D341Med (cell line): Measurements from ENCODE around the gene MYD88.
A peak's percentile ranks its signal among the peaks of the same experiment; 100 is the strongest.
"Not testable (repeated sequence)": the region's sequence is repeated elsewhere in the genome, so short reads cannot be mapped to it uniquely, and the experiment has no call there.

ENCODE experiments used
- DNase-seq: peaks from one replicate; pipeline ENCODE4 v3.0.0; 2012; ENCODE audit warnings: low spot score

Gene MYD88

GRCh38 chr3:38126121-38126892 lies 12.2 kb upstream of the MYD88 start:
- DNase-seq = peak; percentile 7

- DNase-seq = no peak
Measured at GRCh38 chr3:38127611-38128302, 10.7 kb upstream of the MYD88 start.

GRCh38 chr3:38128303-38128655 lies 10.2 kb upstream of the MYD88 start:
- DNase-seq = no peak

- peak; percentile 3 for DNase-seq
Measured at GRCh38 chr3:38129058-38129457, 9.4 kb upstream of the MYD88 start.

GRCh38 chr3:38130631-38131065 lies 7.8 kb upstream of the MYD88 start:
- DNase-seq = no peak

GRCh38 chr3:38131621-38132369 lies 6.7 kb upstream of the MYD88 start:
- no peak for DNase-seq

- DNase-seq = no peak
Measured at GRCh38 chr3:38133209-38133556, 5.3 kb upstream of the MYD88 start.

GRCh38 chr3:38133557-38134405 lies 4.7 kb upstream of the MYD88 start:
- no peak for DNase-seq

GRCh38 chr3:38134517-38135143 lies 3.8 kb upstream of the MYD88 start:
- DNase-seq = not testable (repeated sequence)

- DNase-seq = not testable (repeated sequence)
Measured at GRCh38 chr3:38135621-38136277, 2.7 kb upstream of the MYD88 start.

GRCh38 chr3:38136393-38136776 lies 2.1 kb upstream of the MYD88 start:
- no peak for DNase-seq

GRCh38 chr3:38136777-38137614 lies 1.5 kb upstream of the MYD88 start, which contains the start of gene ACAA1:
ACAA1 (minus strand) TSS chr3:38137127; CDS start chr3:38137035, 92 bp downstream.
- DNase-seq = peak; percentile 98

GRCh38 chr3:38137615-38138348 lies 679 bp upstream of the MYD88 start:
- no peak for DNase-seq

GRCh38 chr3:38139191-38139590 lies 730 bp downstream of the MYD88 start:
- DNase-seq = no peak

- DNase-seq = no peak
Measured at GRCh38 chr3:38139652-38140051, 1.2 kb downstream of the MYD88 start.

GRCh38 chr3:38140326-38141172 lies 2.1 kb downstream of the MYD88 start:
- no peak for DNase-seq

GRCh38 chr3:38141173-38141951 lies 2.9 kb downstream of the MYD88 start:
- DNase-seq = no peak

GRCh38 chr3:38141952-38142273 lies 3.5 kb downstream of the MYD88 start:
- DNase-seq = no peak
